Spleen (tissue), 11 donors: ENCODE results near the gene SOHLH2. TPM values are rescaled to one million over a fixed set of nuclear protein-coding genes. Genes with fewer than 3 reads are reported as not detected.

Experiments used
- DNase-seq: peaks from one replicate; pipeline ENCODE4 v3.0.0-alpha.2; 2020
- H3K27ac ChIP-seq, 8 donors: fragments of 200-600 bp; sonication (generic) in 7 of 8; 1 replicate in 4 of 8; 2 replicates in 4 of 8; pipeline versions ENCODE4 v1.5.0 to v1.8.0; 2016 to 2021; ENCODE audit warnings: inconsistent platforms in 4 of 8, mild to moderate bottlenecking in 4 of 8, moderate library complexity in 1 of 8
- H3K27me3 ChIP-seq, 7 donors: fragments of 200-600 bp; sonication (generic) in 6 of 7; replicated peaks in 1 of 7; 1 replicate in 4 of 7; 2 replicates in 3 of 7; pipeline versions ENCODE4 v1.5.0 to v1.8.0; 2016 to 2021; ENCODE audit warnings: inconsistent platforms in 3 of 7, mild to moderate bottlenecking in 1 of 7
- H3K36me3 ChIP-seq, 6 donors: fragments of 200-600 bp; sonication (generic) in 5 of 6; 1 replicate in 4 of 6; 2 replicates in 2 of 6; pipeline versions ENCODE4 v1.5.0 to v1.8.0; 2016 to 2021; ENCODE audit warnings: inconsistent platforms in 2 of 6
- H3K4me1 ChIP-seq, 6 donors: fragments of 200-600 bp; sonication (generic) in 5 of 6; 1 replicate in 3 of 6; 2 replicates in 3 of 6; pipeline versions ENCODE4 v1.5.0 to v1.8.0; 2016 to 2021; ENCODE audit warnings: inconsistent platforms in 3 of 6
- H3K4me3 ChIP-seq, 8 donors: fragments of 200-600 bp; sonication (generic) in 7 of 8; 1 replicate in 4 of 8; 2 replicates in 4 of 8; pipeline versions ENCODE4 v1.5.0 to v1.8.0; 2016 to 2021; ENCODE audit warnings: inconsistent platforms in 4 of 8, mild to moderate bottlenecking in 4 of 8, moderate library complexity in 2 of 8
- H3K9me3 ChIP-seq, 8 donors: fragments of 200-600 bp; sonication (generic) in 7 of 8; 1 replicate in 4 of 8; 2 replicates in 4 of 8; pipeline versions ENCODE4 v1.5.0 to v1.8.0; 2016 to 2021; ENCODE audit warnings: inconsistent platforms in 4 of 8
- CTCF ChIP-seq, 11 experiments: fragments of 200-600 bp in 7 of 11; fragments of 450-650 bp in 4 of 11; sonication (generic) in 4 of 11; IDR thresholded peaks in 8 of 11; conservative IDR thresholded peaks in 3 of 11; 1 replicate in 7 of 11; 2 replicates in 4 of 11; pipeline versions ENCODE4 v1.4.0 to v1.8.0; 2016 to 2021; ENCODE audit warnings: antibody characterized with exemption in 11 of 11, inconsistent platforms in 4 of 11, mild to moderate bottlenecking in 1 of 11
- POLR2A ChIP-seq, 3 donors: fragments of 450-650 bp; IDR thresholded peaks; one replicate each; pipeline ENCODE4 v1.5.1; 2017; ENCODE audit warnings: antibody characterized with exemption in 3 of 3, mild to moderate bottlenecking in 1 of 3
- POLR2AphosphoS5 ChIP-seq, 3 donors: sonication (generic); formaldehyde crosslinking; IDR thresholded peaks; one replicate each; pipeline ENCODE4 v1.5.1; 2017; ENCODE audit warnings: antibody characterized with exemption in 3 of 3
- WGBS, 5 donors: extraction: QIAGEN DNeasy Blood & Tissue Kit in 3 of 5; methylation state at CpG; one replicate each; pipeline versions ENCODE4 v1.1.5 to v1.1.7; 2013 to 2018; 5-methylcytosine and 5-hydroxymethylcytosine counted together
- intact Hi-C: fragments of 100-400 bp; cut with DNase I; formaldehyde crosslinking; loops from one replicate; pipeline ENCODE4 v1.15.0; 2023; ENCODE audit warnings: low total_unique reads
- polyA plus RNA-seq, 3 donors: library from polyadenylated mRNA; stranded (reverse); fragments of 200-250 nt; gene quantifications; one replicate each; pipeline ENCODE4 v1.2.1, GENCODE V29; 2013
- total RNA-seq, 7 donors: library from RNA; depleted of rRNA in 3 of 7; stranded (reverse); fragments of >200 nt in 3 of 7; fragmentation: NEBNext Ultra II Directional in 4 of 7; extraction: Animal tissue kit (Norgen Biotek cat#: 25700) in 4 of 7; gene quantifications; one replicate each; pipeline versions ENCODE4 v1.1.0 to v1.2.1, GENCODE V29; 2016 to 2021
- donor health status: healthy with polysubstance abuse.
- donor health status: DM: no; HTN: no; CAD: no; lungs with moderate emphysema.
- donor health status: DM: no; HTN: no; CAD: no.
- donor health status: Bipolar disorder and iron deficiency.
- donor health status: healthy.
- donor health status: DM: no; HTN: no; CAD: no.
- donor health status: DM: yes; HTN: yes; CAD: no.

SOHLH2 gene
- total and polyA plus RNA-seq, 10 donors = 0.06 TPM; not detected in 9

DNA sequence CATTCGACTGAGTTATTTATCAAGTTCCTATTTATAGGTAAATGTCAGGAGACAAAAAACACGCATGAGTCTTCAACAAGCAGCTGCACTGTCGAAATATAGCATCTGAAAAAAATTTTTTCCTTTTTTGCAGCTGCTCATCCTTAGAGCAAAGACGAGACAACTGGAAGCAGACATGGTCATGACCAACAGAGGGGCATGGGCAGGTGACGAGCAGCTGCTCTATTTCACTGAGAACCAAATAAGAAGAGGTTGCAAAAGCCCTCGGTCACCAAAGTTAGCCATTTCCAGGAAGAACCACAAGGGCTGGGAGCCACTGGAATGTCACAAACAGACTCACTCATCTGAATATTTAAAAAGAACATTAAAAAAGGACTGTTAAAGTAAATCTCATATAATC is 22.2 kb downstream of the SOHLH2 start:
- no peaks in the 10 kb centered on the region for H3K9me3 ChIP-seq
- intact Hi-C loops = no loop called here
- 71 to 85% (median 79%) methylated on average over 6 of the region's 6 CpGs for WGBS, 5 donors
- no peaks in the 10 kb centered on the region for H3K27me3 ChIP-seq
- no peak for DNase-seq
- H3K27ac ChIP-seq = no peak overlapping the region
- H3K4me3 ChIP-seq = no peak overlapping the region
- no peak for TF ChIP-seq POLR2AphosphoS5 (IDR thresholded peaks at IDR 0.05)
- no peak for TF ChIP-seq CTCF (IDR thresholded peaks at IDR 0.05 in 8 of 11, conservative IDR thresholded peaks at IDR 0.05 in 3 of 11)
- no peak for TF ChIP-seq POLR2A (IDR thresholded peaks at IDR 0.05)
- H3K36me3 ChIP-seq = no peaks in the 10 kb centered on the region
- H3K4me1 ChIP-seq = no peaks in the 10 kb centered on the region

GRCh38 chr13:36190771-36191170 is 23.6 kb downstream of the SOHLH2 start:
- DNase-seq = no peak
- Histone ChIP-seq H3K27ac (no peak overlapping the region), H3K4me1 (no peaks in the 10 kb centered on the region), H3K36me3 (no peaks in the 10 kb centered on the region), H3K9me3 (no peaks in the 10 kb centered on the region), H3K27me3 (no peaks in the 10 kb centered on the region), H3K4me3 (no peak overlapping the region)
- TF ChIP-seq POLR2AphosphoS5 (IDR thresholded peaks at IDR 0.05) (no peak), POLR2A (IDR thresholded peaks at IDR 0.05) (no peak)
- intact Hi-C loops = no loop called here
- WGBS, 5 donors = 85 to 96% (median 90%) methylated on average over 3 of the region's 3 CpGs

DNA sequence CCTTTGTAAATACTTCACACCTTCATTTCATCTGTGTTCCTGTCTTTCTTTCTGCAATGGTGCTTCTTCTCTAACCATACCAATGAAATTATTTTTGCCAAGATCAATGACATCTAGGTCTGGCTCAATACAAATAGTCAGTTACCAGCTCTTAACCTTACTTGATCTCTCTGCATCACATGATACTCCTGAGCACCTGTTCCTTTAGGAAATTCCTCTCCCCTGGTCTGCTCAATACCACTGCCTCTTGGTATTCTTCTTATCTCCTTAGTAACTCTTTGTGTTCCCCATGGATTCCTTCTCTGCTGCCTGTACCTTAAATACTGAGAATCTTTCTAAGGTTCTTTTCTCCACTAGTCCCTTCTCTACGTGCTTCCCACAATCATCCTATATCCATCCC is 25.9 kb downstream of the SOHLH2 start:
- no peak for DNase-seq

GRCh38 chr13:36183901-36184300 is 30.5 kb downstream of the SOHLH2 start:
- Histone ChIP-seq H3K27me3 (no peaks in the 10 kb centered on the region), H3K27ac (no peak overlapping the region), H3K4me3 (no peak overlapping the region), H3K9me3 (peaks cover 0 to 4% (median 0%) of the 10 kb centered on the region in 8 donors), H3K36me3 (no peaks in the 10 kb centered on the region), H3K4me1 (no peaks in the 10 kb centered on the region)
- TF ChIP-seq CTCF (IDR thresholded peaks at IDR 0.05 in 8 of 11, conservative IDR thresholded peaks at IDR 0.05 in 3 of 11) = no peak
- no peak for TF ChIP-seq POLR2AphosphoS5 (IDR thresholded peaks at IDR 0.05)
- no peak for TF ChIP-seq POLR2A (IDR thresholded peaks at IDR 0.05)
- DNase-seq = no peak
- intact Hi-C loops = no loop called here

More for the DNA sequence above, 25.9 kb downstream of the SOHLH2 start:
- no peaks in the 10 kb centered on the region for H3K36me3 ChIP-seq
- WGBS, 5 donors = 80 to 92% (median 87%) methylated on average over 1 of the region's 1 CpG
- no peaks in the 10 kb centered on the region for H3K27me3 ChIP-seq
- H3K27ac ChIP-seq = no peak overlapping the region
- H3K4me1 ChIP-seq = no peaks in the 10 kb centered on the region
- H3K9me3 ChIP-seq = no peaks in the 10 kb centered on the region
- intact Hi-C loops = no loop called here
- H3K4me3 ChIP-seq = no peak overlapping the region
- TF ChIP-seq CTCF (IDR thresholded peaks at IDR 0.05 in 8 of 11, conservative IDR thresholded peaks at IDR 0.05 in 3 of 11) = no peak
- TF ChIP-seq POLR2AphosphoS5 (IDR thresholded peaks at IDR 0.05) = no peak
- TF ChIP-seq POLR2A (IDR thresholded peaks at IDR 0.05) = no peak

DNA sequence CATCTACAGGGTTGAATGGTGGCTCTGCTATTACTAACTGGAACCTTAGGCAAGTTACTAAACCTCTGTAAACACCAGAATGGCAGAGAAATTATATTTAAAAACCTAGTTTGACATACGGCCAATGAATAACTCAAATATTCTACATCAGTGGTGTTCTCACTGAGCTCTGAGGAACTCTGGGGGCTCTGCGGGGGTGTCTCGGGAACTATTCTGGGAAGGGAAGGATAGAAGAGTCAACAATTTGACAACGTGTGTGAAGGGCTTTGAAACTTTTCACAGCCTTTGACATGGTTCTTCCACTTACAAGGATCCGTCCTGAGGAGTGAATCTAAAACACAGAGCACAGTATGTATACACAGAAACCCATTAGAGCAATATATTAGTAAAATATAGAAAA is 38.7 kb downstream of the SOHLH2 start:
- no peak for DNase-seq
- 80 to 88% (median 83%) methylated on average over 5 of the region's 5 CpGs for WGBS, 5 donors
- peaks cover 0 to 6% (median 0%) of the 10 kb centered on the region in 8 donors for H3K9me3 ChIP-seq
- H3K27ac ChIP-seq = no peak overlapping the region
- TF ChIP-seq POLR2A (IDR thresholded peaks at IDR 0.05) (no peak), POLR2AphosphoS5 (IDR thresholded peaks at IDR 0.05) (no peak), CTCF (IDR thresholded peaks at IDR 0.05 in 8 of 11, conservative IDR thresholded peaks at IDR 0.05 in 3 of 11) (no peak)
- intact Hi-C loops = no loop called here
- H3K4me3 ChIP-seq = no peak overlapping the region
- no peaks in the 10 kb centered on the region for H3K4me1 ChIP-seq
- no peaks in the 10 kb centered on the region for H3K27me3 ChIP-seq
- no peaks in the 10 kb centered on the region for H3K36me3 ChIP-seq
